GM21447 (cell line): ENCODE data around the gene CCDC33.

Experiments
- ATAC-seq: cut with Tn5 transposase; IDR thresholded peaks from one replicate; pipeline ENCODE4 v1.9.1; 2021; ENCODE audit not compliant: unreplicated experiment

The CCDC33 gene

DNA sequence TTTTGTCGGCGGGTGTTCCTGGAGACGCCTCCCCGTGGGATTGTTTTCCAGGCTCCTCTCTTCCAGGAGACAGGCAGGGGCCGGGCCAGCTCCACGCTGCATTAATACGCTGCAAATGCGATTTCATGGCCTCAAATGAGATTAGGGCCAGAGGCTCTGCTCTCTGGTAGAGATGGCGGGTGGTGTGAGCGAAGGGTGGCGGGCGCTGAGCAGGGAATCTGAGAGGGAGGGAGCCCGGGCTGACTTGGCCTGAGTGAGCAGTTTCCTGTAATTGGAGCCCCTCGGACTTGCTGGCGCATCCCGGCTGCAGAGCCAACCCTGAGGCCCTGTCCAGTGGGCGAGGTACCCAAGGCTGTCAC, 7.4 kb upstream of the CCDC33 start:
- ATAC-seq: no peak

DNA sequence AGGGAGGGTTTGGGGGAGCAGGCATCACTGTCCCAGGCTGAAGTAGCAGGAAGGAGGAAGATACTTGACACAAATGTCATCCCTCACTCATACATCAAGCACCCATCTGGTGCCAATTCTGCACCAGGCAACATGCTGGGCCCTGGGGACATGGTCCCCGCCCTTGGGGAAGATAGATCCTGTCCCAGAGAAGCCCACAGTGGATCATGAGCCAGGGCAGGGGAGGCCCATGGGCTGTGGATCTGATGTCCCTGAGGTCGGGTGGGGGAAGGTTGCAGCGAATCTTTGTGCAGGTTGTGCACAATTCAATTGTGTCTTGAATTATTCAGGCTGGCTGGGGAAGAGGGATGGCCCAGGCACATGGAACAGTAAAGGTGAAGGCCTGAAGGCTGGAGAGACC, 6.4 kb upstream of the CCDC33 start:
- no peak for ATAC-seq

DNA sequence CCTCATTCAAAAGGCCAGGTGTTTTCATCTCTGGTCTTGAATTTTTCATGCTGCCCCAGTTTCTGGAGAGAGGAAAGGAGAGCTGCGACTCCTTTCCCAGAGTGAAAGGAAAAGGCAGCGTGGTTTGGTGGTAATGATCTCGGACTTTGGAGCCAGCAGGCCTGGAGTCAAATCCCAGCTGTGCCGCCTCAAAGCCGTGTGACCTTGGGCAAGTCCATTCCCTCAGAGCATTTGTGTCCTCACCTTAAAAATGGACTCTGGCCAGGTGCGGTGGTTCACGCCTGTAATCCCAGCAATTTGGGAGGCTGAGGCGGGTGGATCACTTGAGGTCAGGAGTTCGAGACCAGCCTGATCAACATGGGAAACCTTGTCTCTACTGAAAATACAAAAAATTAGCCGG, 4.7 kb upstream of the CCDC33 start:
- no peak for ATAC-seq

DNA sequence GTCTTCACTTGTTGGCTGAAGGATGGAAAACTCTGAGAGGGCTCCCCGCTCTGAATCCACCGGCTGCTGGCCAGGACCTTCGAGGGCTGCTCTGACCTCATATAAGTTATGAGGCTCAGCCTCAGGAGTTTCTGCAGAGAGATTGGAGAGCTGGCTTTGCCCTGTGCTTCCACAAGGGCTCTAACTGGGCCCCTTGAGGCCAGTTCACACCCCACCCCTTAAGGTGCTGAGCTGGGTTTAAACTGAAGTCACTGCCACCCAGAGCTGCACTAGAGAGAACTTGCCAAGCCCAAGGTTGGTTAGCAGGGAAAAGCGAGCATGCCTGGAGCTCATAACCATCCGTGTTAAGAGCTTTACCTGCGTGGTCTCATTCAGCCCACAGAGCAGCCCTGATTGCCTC, 2.8 kb upstream of the CCDC33 start:
- no peak for ATAC-seq

DNA sequence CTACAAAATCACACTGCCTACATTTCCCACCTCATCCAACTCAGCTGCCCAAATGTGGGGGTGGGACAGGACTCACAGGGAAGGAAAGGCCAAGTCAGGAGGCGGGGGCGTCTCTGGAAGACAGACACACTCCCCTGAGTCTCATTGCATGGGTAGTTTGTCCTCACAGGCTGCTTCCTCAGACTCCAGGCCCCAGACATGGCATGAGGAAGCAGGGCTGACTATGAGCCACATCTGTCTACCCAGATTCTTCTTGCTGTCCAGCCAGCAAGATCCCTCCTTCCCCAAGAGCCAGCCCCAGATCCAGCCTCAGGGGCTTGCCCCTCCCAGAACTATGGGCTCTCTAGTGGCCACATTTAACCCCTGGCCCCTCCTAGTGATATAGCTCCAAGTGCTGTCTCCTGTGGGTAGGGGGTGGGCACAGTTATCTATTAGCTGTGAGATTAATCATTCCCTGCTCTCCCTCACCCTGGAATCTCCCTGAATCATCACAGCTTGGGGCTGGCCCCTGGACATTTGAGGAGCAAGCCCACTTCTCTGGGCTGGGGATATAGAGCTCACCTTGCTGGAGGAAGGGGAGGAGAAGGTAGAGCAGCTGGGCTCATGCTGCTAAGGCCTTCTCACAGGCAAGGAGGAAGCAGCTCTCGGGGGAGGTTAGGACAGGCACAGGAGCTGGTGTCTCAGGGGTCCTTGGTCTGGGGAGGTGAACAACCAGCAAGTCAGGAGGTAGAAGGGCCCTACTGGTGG, 2.1 kb upstream of the CCDC33 start:
- ATAC-seq: no peak

DNA sequence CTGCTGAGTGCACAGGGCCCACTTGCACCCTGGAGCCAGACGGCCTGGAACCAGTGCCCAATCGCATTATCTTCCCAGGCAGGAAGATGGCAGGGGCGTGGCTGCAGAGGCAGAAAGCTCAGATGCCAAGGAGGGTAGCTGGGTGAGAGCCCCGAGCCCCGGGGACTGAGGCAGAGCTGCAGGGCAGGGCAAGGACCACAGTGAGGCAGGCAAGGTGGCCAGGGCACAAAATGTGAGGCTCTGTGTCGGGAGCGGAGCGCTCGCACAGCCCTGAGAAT, 1.6 kb upstream of the CCDC33 start:
- ATAC-seq: no peak

DNA sequence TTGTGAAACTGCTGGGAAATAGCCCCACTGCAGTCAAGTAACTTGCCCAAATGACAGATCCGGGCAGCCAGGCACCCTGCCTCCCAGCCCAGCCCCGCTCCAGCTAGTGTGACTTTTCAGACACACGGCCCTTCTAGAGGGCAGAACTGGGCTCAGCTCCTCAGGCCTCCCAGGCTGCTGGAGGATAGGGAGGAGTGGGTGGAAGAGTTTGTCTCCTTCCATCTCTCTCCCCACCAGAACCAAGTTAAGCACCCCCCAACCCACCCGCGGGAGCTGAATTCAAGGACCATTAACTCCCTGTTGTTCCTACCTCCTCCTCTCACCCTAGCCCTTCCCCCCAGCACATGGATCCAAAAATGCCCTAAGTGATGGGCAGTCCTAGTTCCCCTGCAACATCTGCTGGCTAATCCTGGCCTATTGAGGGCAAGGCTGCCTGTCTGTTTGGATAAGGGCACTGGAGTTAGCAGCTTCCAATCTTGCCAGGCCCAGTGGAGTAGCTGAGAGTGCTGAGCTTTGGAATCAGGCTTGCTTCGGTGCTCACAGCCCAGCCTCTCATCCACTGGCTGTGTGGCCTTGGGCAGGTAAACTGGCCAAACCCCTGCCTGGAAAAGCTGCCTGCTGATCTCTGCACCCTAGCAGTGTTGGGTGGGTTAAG, 3.1 kb downstream of the CCDC33 start:
- ATAC-seq: no peak

DNA sequence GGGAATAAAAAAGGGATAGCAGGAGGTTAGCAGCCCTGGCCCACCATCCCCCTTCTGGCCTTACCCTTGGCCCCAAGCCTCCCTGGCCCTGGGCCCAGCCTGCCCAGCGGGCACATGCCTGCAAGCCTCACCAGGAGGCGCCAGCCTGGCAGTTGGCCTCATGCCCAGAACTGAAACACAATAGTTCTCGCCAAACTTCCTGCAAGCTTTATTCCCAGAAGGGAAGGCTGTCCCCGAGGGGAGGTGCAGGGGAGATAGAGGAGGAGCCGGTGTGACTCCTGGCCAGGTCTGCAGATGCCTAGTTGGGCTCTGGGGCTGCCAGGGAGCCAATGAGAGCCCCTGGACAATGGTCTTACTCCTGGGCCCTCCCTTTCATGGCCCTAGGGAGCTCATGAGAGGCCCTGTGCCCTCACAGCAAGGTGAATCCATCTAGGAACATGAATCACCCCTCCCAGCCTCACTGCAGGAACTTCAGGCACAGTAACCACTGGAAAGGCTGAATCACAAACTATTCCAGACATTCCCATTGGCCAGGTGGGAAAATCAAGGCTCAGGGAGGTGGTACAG, 4.0 kb downstream of the CCDC33 start:
- no peak for ATAC-seq

DNA sequence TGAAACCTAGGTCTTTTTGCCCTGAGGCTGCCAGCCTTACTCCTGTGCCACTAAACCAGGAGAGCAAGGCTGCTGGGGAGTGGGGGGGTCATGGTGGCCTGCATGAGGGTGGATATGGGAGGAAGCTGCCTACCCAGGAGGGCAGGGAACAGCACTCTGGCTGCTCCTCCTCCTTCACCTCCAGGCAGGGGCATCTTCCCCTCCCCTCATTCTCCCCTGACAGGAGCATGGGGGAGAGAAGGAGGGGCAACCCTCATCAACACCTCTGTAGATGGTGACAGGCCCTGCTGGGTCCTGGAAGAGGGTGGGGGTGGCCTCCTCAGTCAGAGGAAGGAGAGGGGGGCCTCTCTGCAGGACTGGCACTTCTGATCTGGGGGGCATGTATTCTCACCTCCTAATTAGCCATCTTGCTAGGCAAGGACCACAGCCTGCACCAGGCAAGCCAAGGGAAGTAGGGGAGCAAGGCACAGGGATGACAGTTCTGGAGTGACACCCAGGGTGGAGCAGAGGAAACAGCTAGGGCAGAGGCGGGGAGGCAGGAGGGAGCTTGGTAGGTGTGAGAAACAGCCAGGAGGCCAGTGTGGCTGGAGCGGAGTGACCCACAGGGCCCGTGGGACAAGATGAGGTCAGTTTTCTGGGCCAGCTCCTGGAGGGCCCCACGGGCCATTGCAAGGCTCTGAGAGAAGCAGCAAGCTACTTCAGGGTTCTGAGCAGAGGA, 4.9 kb downstream of the CCDC33 start:
- ATAC-seq: no peak

DNA sequence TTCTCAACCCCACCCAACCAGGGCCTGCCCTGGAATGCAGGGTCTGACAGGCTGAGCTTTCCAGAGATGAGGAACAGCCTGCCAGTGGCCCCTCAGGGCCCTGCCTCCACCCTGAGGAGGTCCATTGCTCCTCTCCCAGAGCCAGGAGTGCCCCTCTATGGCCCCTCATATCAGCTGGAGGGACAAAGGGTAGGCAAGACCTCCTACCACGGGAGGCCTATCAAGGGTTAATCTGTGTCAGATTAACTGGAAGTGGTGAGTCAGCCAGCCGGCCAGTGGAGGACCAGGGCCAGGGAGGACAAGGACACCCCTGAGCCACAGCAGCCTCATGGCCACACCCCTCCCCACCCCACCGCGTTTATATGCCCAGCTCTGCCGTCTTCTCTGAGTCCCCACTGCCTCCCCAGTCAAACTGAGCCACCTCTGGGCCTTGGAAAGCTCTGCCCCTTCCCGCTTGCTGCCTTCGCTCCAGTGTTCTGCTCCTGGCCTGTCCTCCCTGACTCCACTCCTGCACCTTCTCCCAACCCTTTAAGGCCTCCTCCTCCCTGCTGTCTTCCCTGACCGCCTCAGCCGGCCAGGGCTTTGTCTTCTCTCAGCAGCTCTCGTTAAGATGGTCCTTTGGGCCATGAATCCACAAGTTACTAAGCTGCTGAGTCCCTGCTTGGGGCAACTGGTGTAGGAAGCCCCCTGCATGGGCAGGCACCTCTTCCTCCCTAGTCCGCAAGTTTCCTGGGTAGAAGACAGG, 6.5 kb downstream of the CCDC33 start:
- ATAC-seq: no peak

DNA sequence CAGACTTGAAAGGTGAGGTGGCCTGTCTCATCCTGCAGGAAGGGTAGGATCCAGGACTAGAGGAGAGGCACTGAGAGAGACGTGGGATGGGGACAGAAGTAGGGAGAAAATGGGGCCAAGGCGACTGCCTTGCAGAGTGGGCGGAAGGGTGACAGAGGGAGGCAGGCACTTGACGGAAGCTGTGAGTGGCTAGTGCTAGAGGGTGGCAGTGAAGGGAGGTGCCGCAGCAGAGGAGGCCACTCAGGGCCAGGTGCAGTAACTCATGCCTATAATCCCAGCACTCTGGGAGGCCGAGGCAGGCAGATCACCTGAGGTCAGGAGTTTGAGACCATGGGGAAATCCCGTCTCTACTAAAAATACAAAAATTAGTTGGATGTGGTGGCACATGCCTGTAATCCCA, 7.3 kb downstream of the CCDC33 start:
- no peak for ATAC-seq

DNA sequence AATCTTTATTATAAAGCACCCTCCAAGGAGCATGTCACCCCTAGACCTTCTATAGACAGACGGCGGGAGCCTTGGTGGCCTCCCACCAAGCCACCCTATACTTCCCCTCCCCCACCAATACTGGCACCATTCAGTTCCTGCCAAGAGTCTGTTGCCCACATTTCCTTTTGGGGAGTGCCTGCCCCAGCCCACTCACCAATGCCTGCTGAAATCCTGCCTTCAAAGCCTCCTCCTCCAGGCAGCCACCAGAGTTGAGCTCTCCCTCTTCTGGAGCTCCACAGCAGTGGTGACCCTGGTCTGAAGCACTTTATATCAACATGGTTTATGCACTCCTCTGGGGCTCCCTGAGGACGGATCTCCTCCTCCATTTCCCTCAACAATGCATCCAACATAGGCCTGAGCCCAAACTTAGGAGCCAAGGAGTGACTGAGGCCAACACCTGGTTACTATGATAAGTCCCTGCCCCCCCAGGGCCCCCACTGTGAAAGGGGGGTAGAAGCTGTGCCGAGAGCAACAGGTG, 8.8 kb downstream of the CCDC33 start:
- no peak for ATAC-seq

DNA sequence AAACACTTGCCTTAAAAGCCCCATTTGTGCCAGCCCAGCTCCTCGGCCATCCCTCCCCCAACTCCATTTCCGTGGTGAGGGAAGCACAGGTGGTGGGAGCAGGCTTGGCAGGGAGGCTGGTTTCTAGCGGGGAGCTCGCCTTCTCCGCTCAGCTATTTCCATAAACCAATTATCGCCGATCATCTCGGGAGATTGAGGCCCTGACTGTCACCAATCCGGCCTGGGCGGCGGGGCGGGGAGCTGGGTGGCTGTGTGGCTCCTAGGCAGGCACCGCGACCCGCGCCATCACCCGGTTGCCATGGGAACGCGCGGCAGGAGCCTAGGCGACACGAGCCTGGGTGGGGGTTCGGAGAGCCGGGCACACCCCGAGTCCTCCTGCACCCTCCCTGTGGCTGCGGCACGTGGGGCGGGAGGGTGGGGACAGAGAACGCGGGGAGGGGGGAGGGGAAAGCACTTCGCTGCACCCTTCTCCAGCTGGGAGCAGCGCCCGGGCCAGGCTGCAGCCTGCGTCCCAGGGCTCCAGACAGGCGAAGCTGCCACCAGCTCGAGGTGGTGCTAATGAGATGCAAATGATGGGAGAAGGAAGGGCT, 9.3 kb downstream of the CCDC33 start:
- no peak for ATAC-seq

DNA sequence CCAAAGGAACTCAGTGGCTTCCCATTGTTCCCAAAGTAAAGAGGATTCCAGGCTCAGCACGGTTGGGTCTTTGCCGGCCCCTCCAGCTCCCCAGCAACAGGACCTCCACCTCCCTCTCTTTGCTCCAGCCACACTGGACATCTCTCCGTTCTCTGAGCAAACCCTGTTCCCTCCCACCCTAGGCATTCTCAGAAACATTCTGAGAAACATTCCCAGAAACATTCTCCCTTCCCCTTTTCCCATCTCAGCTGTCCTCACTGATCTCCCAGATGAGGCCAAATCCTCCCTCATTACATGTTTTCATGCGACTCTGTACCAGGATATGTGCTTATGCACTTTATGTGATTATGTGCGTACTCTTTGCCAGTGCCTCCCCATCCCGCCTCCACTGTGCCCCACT, 14.1 kb downstream of the CCDC33 start:
- no peak for ATAC-seq

DNA sequence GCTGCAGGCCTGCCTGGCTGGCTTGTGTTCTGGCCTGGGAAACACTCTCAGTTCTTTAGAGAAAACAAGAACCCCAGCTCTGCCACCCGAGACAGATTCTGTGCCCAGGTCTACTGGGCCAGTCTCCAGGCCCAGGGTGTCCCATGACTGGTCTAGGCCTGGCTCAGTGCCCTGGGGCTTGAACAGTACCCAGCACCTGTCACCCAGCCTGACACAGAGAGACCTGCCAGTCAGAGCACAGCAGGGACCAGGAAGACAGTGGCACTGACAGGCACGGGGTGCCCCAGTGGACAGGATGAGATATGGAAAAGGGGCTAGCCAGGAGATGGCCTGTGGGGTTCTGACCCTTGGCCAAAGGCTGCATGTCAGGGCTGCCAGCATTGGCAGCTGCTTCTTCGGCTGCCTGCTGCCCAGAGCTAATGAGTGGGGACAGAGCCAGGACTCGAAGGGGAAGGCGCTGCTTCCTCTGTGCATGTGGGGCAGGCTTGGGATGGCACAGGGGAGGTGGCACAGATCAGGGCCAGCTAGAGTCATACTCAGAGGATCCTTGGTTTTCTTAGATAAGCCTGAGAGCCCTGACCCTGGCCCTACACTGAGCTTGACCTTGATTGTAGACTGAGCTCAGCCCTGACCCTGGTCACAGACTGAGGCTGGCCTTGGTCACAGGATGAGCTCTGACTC, 15.1 kb downstream of the CCDC33 start:
- no peak for ATAC-seq

DNA sequence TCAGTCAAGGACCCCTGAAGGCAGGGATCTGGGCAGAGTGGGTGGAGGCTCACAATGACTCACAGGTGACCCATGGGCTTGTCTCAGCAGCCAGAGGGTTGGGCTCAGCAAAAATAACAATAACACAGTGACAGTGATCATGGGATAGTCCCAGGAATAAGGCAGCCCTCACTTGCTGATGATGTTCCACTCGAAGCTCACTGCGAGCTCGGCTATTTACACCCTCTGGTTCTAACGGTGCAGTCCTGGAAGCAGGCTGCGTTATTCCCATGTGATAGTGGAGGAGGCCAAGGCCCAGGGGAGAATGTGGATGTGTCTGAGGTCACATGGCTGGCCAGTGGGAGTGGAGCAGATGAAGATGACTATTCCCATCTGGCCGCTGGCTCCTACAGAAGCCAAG, 16.2 kb downstream of the CCDC33 start:
- ATAC-seq: no peak

DNA sequence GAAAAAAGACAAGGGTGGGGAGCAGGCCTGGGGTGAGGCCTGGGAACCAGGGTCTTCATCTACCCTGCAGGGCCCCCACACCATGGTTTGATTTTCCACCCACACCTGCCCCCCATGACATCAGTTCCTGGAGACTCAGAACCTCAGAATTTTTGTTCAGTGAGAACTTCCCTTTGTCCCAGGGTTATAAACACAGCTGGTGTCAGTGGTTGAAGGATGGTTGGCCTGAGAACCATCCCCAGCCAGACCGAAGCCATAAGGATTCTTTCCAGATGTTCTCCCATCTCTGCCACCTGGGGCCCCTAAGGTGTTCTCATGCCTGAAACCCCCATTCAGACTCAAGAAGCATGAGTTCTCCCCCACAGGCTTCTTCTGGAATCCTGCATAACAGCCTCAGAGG, 16.6 kb downstream of the CCDC33 start:
- ATAC-seq: no peak

DNA sequence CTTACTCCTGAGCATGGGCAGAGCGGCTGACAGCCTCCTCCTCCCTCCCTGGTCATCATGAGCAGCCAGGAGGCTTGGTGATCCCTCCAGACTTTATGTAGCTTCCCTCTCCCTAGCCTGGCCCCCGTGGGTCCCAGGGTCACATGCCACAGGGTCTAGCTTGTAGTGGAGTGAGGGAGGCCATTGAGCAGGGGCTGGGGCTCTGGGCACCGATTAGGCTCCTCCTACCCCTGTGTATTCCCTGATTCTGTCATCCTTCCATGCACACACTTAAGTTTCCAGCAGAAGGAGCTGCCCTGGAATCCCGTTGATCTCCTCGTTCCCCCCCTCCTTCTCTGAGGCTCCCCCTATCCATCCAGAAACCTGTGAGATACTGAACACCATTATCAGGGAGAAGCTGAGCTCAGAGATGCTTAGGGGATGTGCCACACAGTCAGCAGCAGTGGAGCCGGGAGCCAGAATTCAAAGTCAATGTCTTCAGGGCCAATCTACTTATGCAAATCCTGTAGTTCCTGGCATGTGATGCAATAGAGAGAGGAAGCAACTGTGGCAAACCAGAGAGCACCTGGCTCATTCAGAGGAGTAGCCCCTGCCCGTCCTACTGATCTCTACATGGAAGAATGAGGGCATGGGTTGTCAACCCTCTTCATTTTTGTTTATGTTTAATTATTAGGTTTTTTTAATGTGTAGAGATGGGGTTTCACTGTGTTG, 17.2 kb downstream of the CCDC33 start:
- ATAC-seq: no peak

DNA sequence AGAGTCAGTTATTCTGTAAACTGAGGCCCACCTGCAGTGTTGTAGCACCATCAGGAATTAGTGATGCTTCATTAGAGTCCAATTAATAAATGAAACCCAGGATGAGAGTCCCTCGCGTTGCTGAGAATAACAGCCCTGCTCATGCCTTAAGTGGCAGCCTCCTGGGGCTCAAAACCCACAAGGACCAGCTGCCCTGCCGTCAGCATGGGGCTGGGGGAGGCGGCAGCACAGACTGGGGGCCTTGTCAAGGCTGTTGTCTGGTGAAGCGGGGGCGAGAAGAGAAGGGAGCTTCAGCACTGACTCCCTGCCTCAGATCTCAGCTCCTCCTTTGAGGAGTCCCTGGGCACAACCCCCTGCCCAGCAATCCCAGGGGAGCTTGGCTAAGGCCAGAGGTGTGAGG, 21.0 kb downstream of the CCDC33 start:
- ATAC-seq: no peak

DNA sequence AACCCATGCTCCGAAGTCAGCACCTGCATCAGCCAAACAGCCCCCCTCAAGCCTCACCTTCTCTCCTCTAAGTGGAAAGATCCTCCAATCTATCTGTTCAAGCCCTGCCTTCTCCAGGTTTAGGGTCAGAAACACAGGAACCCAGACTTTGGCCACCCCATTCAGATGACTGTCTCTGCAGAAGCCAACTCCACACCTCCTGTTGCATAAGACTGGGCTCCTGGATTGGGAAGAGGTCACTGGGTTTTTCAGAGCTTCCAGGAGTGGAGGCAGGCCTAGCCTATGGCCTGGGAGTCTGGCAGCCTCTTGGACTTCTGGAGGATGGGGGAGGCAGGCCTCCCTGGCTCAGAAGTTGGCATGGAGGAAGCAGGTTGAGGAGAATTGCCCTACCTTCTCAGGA, 21.5 kb downstream of the CCDC33 start:
- no peak for ATAC-seq
